ENCODE measurements around the gene SYT6. TPM values are rescaled to one million over a fixed set of nuclear protein-coding genes. Genes with fewer than 3 reads are reported as not detected.
"Not testable (repeated sequence)": the region's sequence is repeated elsewhere in the genome, so short reads cannot be mapped to it uniquely, and the experiment has no call there.

Gene SYT6
- total RNA-seq, 4 donors from 2014 or later = 0.29 to 0.55 TPM; not detected in 2

DNA sequence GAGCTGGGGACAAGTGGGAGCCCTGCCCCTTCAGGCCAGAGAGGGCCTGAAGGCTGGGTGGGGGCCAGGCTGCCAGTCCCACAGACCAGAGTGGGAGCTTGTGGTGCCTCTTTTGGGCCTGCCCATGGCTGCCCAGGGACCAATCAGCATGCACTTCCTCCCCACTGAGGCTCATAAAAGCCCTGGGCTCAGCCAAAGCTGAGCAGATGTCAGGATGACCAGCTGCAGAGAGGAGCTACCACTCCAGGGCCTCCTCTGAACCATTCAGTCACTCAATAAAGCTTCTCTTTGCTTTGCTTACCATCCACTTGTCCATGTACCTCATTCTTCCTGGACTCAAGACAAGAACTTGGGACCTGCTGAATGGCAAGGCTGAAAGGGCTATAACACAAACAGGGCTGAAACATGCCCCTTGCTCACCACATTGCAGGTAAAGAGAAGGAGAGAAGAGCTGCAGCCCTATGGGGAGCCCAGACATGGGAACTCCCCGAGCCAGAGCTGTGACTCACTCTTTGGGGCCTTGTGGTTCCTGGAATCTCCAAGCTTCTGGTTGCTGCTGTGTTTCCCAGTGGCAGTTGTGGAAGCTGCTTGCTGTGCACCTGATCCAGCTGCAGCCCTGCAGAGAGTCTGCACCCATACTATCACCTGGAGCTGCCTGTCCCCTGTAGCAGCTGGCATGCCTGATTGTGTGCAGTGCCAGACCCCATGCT, 92.4 kb downstream of the SYT6 start:
- intact Hi-C loops (cut with DNase I; ENCODE audit: low total_unique reads) = no loop called here
- no peak for DNase-seq
- Histone ChIP-seq H3K4me1 (no peaks in the 10 kb centered on the region), H3K4me3 (no peak overlapping the region), H3K27me3 (no peaks in the 10 kb centered on the region), H3K27ac (no peak overlapping the region), H3K9me3 (no peaks in the 10 kb centered on the region), H3K36me3 (no peaks in the 10 kb centered on the region)
- TF ChIP-seq, protein P1, sequence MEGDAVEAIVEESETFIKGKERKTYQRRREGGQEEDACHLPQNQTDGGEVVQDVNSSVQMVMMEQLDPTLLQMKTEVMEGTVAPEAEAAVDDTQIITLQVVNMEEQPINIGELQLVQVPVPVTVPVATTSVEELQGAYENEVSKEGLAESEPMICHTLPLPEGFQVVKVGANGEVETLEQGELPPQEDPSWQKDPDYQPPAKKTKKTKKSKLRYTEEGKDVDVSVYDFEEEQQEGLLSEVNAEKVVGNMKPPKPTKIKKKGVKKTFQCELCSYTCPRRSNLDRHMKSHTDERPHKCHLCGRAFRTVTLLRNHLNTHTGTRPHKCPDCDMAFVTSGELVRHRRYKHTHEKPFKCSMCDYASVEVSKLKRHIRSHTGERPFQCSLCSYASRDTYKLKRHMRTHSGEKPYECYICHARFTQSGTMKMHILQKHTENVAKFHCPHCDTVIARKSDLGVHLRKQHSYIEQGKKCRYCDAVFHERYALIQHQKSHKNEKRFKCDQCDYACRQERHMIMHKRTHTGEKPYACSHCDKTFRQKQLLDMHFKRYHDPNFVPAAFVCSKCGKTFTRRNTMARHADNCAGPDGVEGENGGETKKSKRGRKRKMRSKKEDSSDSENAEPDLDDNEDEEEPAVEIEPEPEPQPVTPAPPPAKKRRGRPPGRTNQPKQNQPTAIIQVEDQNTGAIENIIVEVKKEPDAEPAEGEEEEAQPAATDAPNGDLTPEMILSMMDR (IDR thresholded peaks at IDR 0.05) = no peak
- TF ChIP-seq POLR2A (IDR thresholded peaks at IDR 0.05) = no peak

DNA sequence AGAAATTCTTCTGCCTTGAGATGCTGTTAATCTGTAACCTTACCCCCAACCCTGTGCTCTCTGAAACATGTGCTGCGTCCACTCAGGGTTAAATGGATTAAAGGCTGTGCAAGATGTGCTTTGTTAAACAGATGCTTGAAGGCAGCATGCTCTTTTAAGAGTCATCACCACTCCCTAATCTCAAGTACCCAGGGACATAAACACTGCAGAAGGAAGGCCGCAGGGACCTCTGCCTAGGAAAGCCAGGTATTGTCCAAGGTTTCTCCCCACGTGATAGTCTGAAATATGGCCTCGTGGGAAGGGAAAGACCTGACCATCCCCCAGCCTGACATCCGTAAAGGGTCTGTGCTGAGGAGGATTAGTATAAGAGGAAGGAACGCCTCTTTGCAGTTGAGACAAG, 95.4 kb downstream of the SYT6 start:
- H3K4me1 ChIP-seq; H3K36me3 ChIP-seq; H3K4me3 ChIP-seq; DNase-seq; H3K27ac ChIP-seq; H3K27me3 ChIP-seq; intact Hi-C loops (cut with DNase I; ENCODE audit: low total_unique reads); H3K9me3 ChIP-seq: not testable (repeated sequence)

DNA sequence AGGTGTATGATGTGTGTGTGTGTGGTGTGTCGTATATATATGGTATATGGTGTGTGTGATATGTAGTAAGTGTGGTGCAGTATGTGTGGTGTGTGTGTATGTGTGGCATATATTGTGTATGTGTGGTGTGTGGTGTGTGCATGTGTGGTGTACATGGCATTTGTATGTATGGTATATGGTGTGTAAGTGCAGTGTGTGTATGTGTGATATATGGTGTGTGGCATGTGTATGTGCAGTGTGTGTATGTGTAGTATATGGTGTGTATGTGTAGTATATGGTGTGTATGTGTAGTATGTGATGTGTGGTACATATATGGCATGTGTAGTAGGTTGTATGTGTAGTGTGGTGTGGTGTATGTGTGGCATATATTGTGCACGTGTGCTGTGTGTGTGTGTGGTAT, 99.5 kb downstream of the SYT6 start:
- Histone ChIP-seq H3K27ac (no peak overlapping the region), H3K27me3 (no peaks in the 10 kb centered on the region), H3K9me3 (no peaks in the 10 kb centered on the region), H3K4me3 (no peak overlapping the region), H3K4me1 (no peaks in the 10 kb centered on the region), H3K36me3 (no peaks in the 10 kb centered on the region)
- DNase-seq = no peak
- TF ChIP-seq, protein P1 (IDR thresholded peaks at IDR 0.05) = no peak
- no peak for TF ChIP-seq POLR2A (IDR thresholded peaks at IDR 0.05)
- intact Hi-C loops (cut with DNase I; ENCODE audit: low total_unique reads) = no loop called here

DNA sequence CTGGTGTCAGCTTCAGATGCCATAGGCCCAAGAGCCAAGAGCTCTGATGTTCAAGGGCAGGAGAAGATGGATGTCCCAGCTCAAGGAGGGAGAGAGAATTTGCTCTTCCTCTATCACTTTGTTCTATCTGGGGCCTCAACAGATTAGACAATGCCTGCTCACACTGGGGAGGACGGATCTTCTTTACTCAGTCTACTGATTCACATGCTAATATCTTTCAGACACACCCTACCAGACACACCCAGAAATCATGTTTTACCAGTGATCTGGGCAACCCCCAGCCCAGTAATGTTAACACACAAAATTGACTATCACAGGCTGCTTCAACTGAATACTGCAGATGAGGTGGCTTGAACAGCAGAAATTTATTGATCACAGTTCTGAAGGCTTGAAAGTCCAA, 105.4 kb downstream of the SYT6 start:
- Histone ChIP-seq H3K4me1 (no peaks in the 10 kb centered on the region), H3K9me3 (no peaks in the 10 kb centered on the region), H3K36me3 (no peaks in the 10 kb centered on the region), H3K27ac (no peak overlapping the region), H3K4me3 (no peak overlapping the region), H3K27me3 (no peaks in the 10 kb centered on the region)
- TF ChIP-seq POLR2A (IDR thresholded peaks at IDR 0.05) = no peak
- TF ChIP-seq, protein P1 (IDR thresholded peaks at IDR 0.05) = no peak
- DNase-seq = no peak
- intact Hi-C loops (cut with DNase I; ENCODE audit: low total_unique reads) = no loop called here

DNA sequence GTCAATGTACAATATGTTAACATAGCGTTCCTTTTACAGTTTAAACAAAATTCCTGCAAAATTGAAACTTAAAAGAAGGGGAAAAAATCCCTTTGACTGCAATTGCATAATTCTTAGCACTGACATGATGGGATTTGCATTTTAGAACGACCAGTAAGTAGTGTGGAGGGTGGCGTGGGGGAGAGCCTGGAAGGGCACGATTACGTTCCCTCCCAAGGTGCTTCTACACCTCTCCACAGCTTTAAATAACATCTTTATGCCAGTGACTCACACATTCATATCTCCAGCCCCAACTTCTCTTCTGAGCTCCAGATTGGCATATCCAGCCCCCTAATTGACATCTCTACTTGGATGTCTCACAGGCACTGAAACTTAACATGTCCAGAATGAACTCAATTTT, 110.1 kb downstream of the SYT6 start:
- H3K27me3 ChIP-seq = no peaks in the 10 kb centered on the region
- H3K27ac ChIP-seq = peak overlapping the region in 1 of 2 donors; percentile 10
- no peak for DNase-seq
- no peaks in the 10 kb centered on the region for H3K36me3 ChIP-seq
- TF ChIP-seq POLR2A (IDR thresholded peaks at IDR 0.05) = no peak
- TF ChIP-seq, protein P1 (IDR thresholded peaks at IDR 0.05) = no peak
- no peak overlapping the region for H3K4me3 ChIP-seq
- H3K9me3 ChIP-seq = no peaks in the 10 kb centered on the region
- intact Hi-C loops (cut with DNase I; ENCODE audit: low total_unique reads) = no loop called here
- no peaks in the 10 kb centered on the region for H3K4me1 ChIP-seq

All from uterus (tissue), 4 donors.